EL (cell line): ENCODE data around the gene CNIH3.

Source experiments
- DNase-seq: peaks from one replicate; pipeline ENCODE4 v3.0.0-alpha.2; 2016

Gene CNIH3

GRCh38 chr1:224616756-224617409 lies 766 bp downstream of the CNIH3 start:
- DNase-seq = no peak

- DNase-seq = no peak
These were observed 1.6 kb downstream of the CNIH3 start for GRCh38 chr1:224617410-224618355.

GRCh38 chr1:224619209-224619608 lies 3.1 kb downstream of the CNIH3 start:
- no peak for DNase-seq

- no peak for DNase-seq
These were observed 4.0 kb downstream of the CNIH3 start for GRCh38 chr1:224620105-224620504.

- no peak for DNase-seq
These were observed 5.9 kb downstream of the CNIH3 start for GRCh38 chr1:224621813-224622682.

- DNase-seq = no peak
These were observed 6.7 kb downstream of the CNIH3 start for GRCh38 chr1:224622831-224623230.

- DNase-seq = peak; percentile 84
These were observed 7.2 kb downstream of the CNIH3 start for GRCh38 chr1:224623310-224623714.

GRCh38 chr1:224623743-224624333 lies 7.7 kb downstream of the CNIH3 start:
- peak; percentile 97 for DNase-seq

- DNase-seq = no peak
These were observed 8.3 kb downstream of the CNIH3 start for GRCh38 chr1:224624432-224624831.

- DNase-seq = peak; percentile 72
These were observed 9.9 kb downstream of the CNIH3 start for GRCh38 chr1:224626042-224626441.

GRCh38 chr1:224629965-224630364 lies 13.8 kb downstream of the CNIH3 start:
- DNase-seq = no peak

- DNase-seq = peak; percentile 46
These were observed 15.5 kb downstream of the CNIH3 start for GRCh38 chr1:224631462-224632115.

GRCh38 chr1:224632381-224632871 lies 16.3 kb downstream of the CNIH3 start:
- DNase-seq = peak; percentile 87

GRCh38 chr1:224632921-224633321 lies 16.8 kb downstream of the CNIH3 start:
- DNase-seq = peak; percentile 49

- DNase-seq = peak; percentile 88
These were observed 19.2 kb downstream of the CNIH3 start for GRCh38 chr1:224635356-224635755.

- DNase-seq = peak; percentile 94
These were observed 21.4 kb downstream of the CNIH3 start for GRCh38 chr1:224637515-224637914.

- no peak for DNase-seq
These were observed 21.8 kb downstream of the CNIH3 start for GRCh38 chr1:224637936-224638335.

- peak; percentile 53 for DNase-seq
These were observed 23.4 kb downstream of the CNIH3 start for GRCh38 chr1:224639426-224639975.

- no peak for DNase-seq
These were observed 23.9 kb downstream of the CNIH3 start for GRCh38 chr1:224640018-224640417.

- no peak for DNase-seq
These were observed 24.5 kb downstream of the CNIH3 start for GRCh38 chr1:224640587-224640986.

GRCh38 chr1:224641030-224641429 lies 24.9 kb downstream of the CNIH3 start:
- no peak for DNase-seq

GRCh38 chr1:224643653-224644052 lies 27.5 kb downstream of the CNIH3 start:
- DNase-seq = no peak
